Astrocyte of the spinal cord (primary cell): ENCODE results near the gene RACK1.

ENCODE experiments used
- DNase-seq: peaks from one replicate; pipeline ENCODE4 v3.0.0; 2011; ENCODE audit warnings: low read depth, low spot score
- H3K4me3 ChIP-seq: 2 replicates; pipeline ENCODE4 v1.5.1; 2011; ENCODE audit warnings: low read depth, mild to moderate bottlenecking, low read length, moderate library complexity
- in situ Hi-C: cut with HindIII; loops from 2 replicates; pipeline ENCODE4 v1.10.0; 2017; ENCODE audit warnings: low sequenced_read_pairs
- TF ChIP-seq, protein P1 (sequence below): IDR thresholded peaks from 2 replicates; pipeline ENCODE4 v1.5.1; 2012; ENCODE audit warnings: low read depth, mild to moderate bottlenecking, low read length, inconsistent platforms

RACK1 gene

DNA sequence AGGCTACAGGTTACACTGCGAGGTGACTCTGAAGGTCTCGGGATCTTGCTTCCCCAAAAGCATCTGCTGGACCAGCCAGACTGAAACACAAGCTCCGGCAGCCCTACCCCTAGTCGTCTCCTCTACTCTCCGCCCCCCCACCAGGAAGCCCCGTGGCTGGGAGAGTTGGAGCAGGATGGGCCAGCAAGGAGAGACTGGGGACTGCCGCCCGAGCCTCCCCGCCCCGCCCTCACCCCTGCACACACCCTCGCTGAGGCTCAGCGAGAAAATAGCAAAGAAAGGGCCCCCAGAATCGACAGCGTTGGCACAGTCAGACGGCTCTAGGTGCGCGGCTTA lies 40.0 kb downstream of the RACK1 start:
- peak overlapping the region; percentile 30 for H3K4me3 ChIP-seq
- TF ChIP-seq, protein P1, sequence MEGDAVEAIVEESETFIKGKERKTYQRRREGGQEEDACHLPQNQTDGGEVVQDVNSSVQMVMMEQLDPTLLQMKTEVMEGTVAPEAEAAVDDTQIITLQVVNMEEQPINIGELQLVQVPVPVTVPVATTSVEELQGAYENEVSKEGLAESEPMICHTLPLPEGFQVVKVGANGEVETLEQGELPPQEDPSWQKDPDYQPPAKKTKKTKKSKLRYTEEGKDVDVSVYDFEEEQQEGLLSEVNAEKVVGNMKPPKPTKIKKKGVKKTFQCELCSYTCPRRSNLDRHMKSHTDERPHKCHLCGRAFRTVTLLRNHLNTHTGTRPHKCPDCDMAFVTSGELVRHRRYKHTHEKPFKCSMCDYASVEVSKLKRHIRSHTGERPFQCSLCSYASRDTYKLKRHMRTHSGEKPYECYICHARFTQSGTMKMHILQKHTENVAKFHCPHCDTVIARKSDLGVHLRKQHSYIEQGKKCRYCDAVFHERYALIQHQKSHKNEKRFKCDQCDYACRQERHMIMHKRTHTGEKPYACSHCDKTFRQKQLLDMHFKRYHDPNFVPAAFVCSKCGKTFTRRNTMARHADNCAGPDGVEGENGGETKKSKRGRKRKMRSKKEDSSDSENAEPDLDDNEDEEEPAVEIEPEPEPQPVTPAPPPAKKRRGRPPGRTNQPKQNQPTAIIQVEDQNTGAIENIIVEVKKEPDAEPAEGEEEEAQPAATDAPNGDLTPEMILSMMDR = no peak
- in situ Hi-C loops = no loop called here
- no peak for DNase-seq

DNA sequence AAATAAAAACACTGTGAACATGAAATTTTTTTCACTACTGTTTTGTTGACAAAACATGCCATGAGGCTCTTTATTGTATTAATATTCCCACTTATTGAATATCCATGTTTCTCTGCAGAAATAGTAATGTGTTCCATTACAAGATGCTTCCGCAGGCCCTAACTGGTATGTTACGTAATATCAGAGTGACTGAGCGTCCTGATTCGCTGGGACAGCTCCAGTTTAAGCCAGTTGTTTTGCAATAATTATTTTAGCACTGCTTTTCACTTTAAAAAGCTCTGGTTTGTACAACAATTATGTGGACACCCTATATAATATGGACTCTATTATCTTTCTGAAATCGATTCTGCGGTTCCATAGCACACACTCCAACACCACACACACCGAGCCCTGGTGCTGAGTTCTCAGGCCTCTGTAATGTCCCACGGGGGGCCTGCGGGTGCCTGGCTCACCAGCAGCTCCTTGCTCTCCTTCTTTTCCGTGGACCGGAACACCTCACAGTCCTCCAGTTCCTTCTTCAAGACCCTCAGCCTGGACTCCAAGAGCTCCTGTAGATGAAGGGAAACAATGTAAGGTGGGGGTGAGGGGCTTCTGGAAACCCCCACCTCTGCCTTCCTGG lies 40.5 kb downstream of the RACK1 start:
- H3K4me3 ChIP-seq = no peak overlapping the region
- in situ Hi-C loops = no loop called here
- no peak for DNase-seq
- TF ChIP-seq, protein P1 = no peak

DNA sequence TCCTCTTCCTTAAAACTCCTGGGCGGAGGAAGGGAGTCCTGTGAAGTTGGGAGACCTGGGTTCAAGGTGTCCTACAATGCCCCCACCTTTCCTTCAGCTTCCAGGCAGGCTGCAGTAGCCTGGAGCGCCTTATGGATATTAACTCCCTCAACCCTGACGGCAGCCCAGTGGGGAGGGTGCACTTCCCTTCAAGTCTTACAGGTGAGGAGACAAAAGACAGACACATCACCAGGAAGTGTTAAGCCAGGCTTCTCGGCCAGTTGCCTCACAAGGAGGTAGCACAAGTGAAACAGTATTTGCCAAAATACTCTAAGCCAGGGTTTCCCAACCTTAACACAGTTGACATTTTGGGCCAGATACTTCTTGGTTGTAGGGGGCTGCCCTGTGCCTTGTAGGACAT lies 42.9 kb downstream of the RACK1 start:
- in situ Hi-C loops = no loop called here
- TF ChIP-seq, protein P1 = no peak
- DNase-seq = no peak
- no peak overlapping the region for H3K4me3 ChIP-seq

DNA sequence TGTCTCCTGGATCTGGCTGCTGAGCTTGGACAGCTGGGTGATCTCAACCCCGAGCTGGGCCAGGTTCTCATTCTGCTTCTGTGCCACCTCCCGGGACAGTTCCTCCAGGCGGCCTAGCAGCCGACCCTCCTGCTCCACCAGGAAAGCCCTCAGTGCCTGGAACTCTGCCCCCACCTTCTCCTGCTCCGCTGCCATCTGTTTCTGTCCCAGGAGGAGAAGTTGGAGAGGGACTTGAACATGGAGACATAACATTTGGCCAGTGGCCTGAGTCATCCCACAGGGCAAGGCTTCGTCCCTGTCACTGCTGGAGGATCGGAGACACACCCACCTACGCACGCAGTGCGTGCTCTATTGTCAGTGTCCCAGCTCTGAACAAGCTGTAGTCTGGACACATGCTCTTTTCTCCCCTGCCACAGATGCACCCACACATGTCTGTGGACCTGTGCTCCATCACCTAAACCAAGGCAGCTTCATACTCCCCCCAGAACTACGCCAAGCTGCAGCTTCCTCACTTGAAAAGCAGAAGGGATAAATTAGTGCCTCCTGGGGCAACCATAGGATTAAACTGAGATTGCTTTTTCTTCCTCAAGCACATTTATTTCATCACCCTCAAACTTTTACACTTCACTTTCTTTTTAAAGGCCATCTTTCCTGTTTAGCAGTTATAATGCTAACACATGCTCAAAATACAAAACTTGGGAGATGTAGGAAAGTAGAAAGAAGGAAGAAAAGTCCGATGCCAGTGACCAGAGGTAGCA lies 43.6 kb downstream of the RACK1 start:
- H3K4me3 ChIP-seq = no peak overlapping the region
- TF ChIP-seq, protein P1 = no peak
- in situ Hi-C loops = no loop called here
- DNase-seq = no peak

DNA sequence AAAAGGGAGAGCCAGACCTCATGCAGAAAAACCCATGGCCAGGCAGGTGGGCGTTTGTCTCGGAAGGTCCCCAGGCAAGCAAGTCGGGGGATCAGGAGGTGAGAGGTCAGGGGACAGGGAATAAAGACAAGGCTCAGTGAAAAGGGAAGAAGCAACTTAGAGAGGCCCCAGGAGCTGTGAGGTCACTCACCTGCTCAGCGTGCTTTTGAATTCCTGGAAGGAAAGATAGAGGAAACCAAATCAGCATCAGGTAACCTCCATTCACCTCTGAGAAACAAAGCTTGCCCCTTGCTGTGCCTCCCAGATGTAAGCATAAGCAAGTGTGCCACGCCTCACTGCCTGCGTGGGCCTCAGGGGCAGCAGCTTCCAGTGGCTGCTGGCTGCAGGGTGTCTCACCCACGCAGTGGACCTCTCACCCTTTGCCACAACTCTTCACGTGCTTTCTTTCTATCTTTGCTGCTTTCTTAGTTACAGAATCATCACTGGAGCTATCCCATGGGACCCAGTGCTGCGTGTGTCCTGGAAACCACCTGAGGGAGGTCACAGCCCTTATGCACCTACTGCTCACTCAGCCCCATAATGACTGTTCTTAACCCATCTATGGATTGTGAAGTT lies 44.7 kb downstream of the RACK1 start:
- TF ChIP-seq, protein P1 = no peak
- in situ Hi-C loops = no loop called here
- H3K4me3 ChIP-seq = no peak overlapping the region
- DNase-seq = no peak

DNA sequence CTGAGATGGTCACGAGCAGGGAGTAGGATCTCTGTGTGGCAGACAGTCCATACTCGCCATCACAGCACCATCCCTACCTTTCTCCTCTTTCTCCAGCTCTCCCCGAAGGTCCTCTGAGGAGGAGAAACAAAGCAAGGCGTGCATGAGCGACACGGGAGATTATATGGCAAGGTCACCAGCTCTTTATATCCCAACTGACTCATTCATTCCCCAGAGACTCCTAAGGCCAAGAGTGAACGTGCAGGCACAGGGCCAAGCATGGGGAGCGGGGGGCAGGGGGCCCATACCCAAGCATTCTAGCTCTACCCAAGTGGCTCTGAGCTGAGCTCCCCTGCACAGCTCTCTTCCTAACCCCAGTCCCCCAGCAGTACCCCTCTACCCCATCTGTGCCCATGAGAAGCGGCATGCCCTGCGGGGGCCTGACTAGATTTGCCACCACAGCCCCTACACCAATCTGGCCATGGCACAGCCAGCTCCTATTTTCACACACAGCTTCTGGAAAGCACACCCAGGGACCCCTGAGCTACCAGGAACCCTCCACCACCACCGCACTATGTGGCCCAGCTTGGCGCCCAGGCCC lies 45.5 kb downstream of the RACK1 start:
- in situ Hi-C loops = no loop called here
- no peak overlapping the region for H3K4me3 ChIP-seq
- TF ChIP-seq, protein P1 = no peak
- no peak for DNase-seq
